Psoas muscle (tissue), 8 donors: ENCODE data around the gene ZBTB7C. TPM values are rescaled to one million over a fixed set of nuclear protein-coding genes. Genes with fewer than 3 reads are reported as not detected.

Experiments used
- ATAC-seq, 4 donors: fragments of 200-7000 bp; cut with Tn5 transposase; one replicate each; pipeline ENCODE4 v1.9.1; 2020; ENCODE audit warnings: moderate library complexity in 3 of 4, mild to moderate bottlenecking in 2 of 4
- DNase-seq, 2 donors: peaks; one replicate each; pipeline ENCODE4 v3.0.0-alpha.2; 2020
- H3K27ac ChIP-seq: fragments of 200-600 bp; one replicate; pipeline ENCODE4 v1.8.0; 2022
- H3K27me3 ChIP-seq, 3 donors: fragments of 200-600 bp in 1 of 3; one replicate each; pipeline versions ENCODE4 v1.6.1 to v1.8.0; 2013 to 2022; ENCODE audit warnings: low read length in 2 of 3, mild to moderate bottlenecking in 2 of 3, moderate library complexity in 1 of 3; ENCODE audit not compliant: insufficient read depth in 3 of 3
- H3K36me3 ChIP-seq, 2 donors: fragments of 200-600 bp in 1 of 2; one replicate each; pipeline versions ENCODE4 v1.6.1 to v1.8.0; 2013 to 2022; ENCODE audit warnings: low read depth in 1 of 2, mild to moderate bottlenecking in 1 of 2, moderate library complexity in 1 of 2; ENCODE audit not compliant: insufficient read depth in 1 of 2
- H3K4me1 ChIP-seq: fragments of 200-600 bp; one replicate; pipeline ENCODE4 v1.8.0; 2022
- H3K4me3 ChIP-seq: fragments of 200-600 bp; one replicate; pipeline ENCODE4 v1.8.0; 2022; ENCODE audit warnings: mild to moderate bottlenecking
- H3K9me3 ChIP-seq: fragments of 200-600 bp; one replicate; pipeline ENCODE4 v1.8.0; 2022
- CTCF ChIP-seq: fragments of 200-600 bp; IDR thresholded peaks from one replicate; pipeline ENCODE4 v1.8.0; 2022; ENCODE audit warnings: antibody characterized with exemption
- WGBS, 3 donors: extraction: QIAGEN DNeasy Blood & Tissue Kit; methylation state at CpG; one replicate each; pipeline versions ENCODE4 v1.1.6 to v1.1.7; 2013; 5-methylcytosine and 5-hydroxymethylcytosine counted together
- intact Hi-C, 2 donors: fragments of 100-400 bp; cut with DNase I; formaldehyde crosslinking; loops; one replicate each; pipeline versions ENCODE4 v1.11.0 to v1.14.2; 2022
- polyA plus RNA-seq, 3 donors: library from polyadenylated mRNA; stranded (reverse); fragments of 200-250 nt; gene quantifications; one replicate each; pipeline ENCODE4 v1.2.3, GENCODE V29; 2013
- total RNA-seq, 4 donors: library from RNA; stranded (reverse); fragmentation: NEBNext Ultra II Directional in 2 of 4; extraction: Animal tissue kit (Norgen Biotek cat#: 25700) in 2 of 4; gene quantifications; one replicate each; pipeline versions ENCODE4 v1.2.1 to v1.2.4, GENCODE V29; 2021 to 2023
- donor health status: healthy with polysubstance abuse.
- donor health status: DM: no; HTN: no; CAD: no; lungs with moderate emphysema.
- donor health status: Bipolar disorder and iron deficiency.
- donor health status: healthy.
- donor health status: DM: yes; HTN: yes; CAD: no.
- donor health status: DM: no; HTN: no; CAD: no.
- donor health status: DM: no; HTN: no; CAD: no.
- donor health status: DM: yes; HTN: yes; CAD: no.

Gene ZBTB7C
- total and polyA plus RNA-seq, 7 donors = 0.34 to 2.9 (median 0.78) TPM

GRCh38 chr18:48218285-48219022 lies 190.7 kb downstream of the ZBTB7C start:
- Histone ChIP-seq H3K4me3 (no peak overlapping the region), H3K9me3 (no peaks in the 10 kb centered on the region), H3K27ac (no peak overlapping the region), H3K4me1 (peaks cover 4% of the 10 kb centered on the region), H3K27me3 (no peaks in the 10 kb centered on the region), H3K36me3 (no peaks in the 10 kb centered on the region)
- no peak for ATAC-seq
- intact Hi-C loops = no loop called here
- no peak for TF ChIP-seq CTCF
- WGBS, 3 donors = 92 to 96% (median 95%) methylated on average over 7 of the region's 7 CpGs
- no peak for DNase-seq

- intact Hi-C loops = no loop called here
- H3K9me3 ChIP-seq = no peaks in the 10 kb centered on the region
- H3K4me3 ChIP-seq = no peak overlapping the region
- no peak for TF ChIP-seq CTCF
- 71 to 81% (median 80%) methylated on average over 15 of the region's 15 CpGs for WGBS, 3 donors
- ATAC-seq (no peak), DNase-seq (no peak)
- no peaks in the 10 kb centered on the region for H3K27me3 ChIP-seq
- H3K4me1 ChIP-seq = peaks cover 2% of the 10 kb centered on the region
- no peak overlapping the region for H3K27ac ChIP-seq
- no peaks in the 10 kb centered on the region for H3K36me3 ChIP-seq
Observed at GRCh38 chr18:48217258-48218250, 191.6 kb downstream of the ZBTB7C start.

GRCh38 chr18:48216639-48217257 lies 192.4 kb downstream of the ZBTB7C start:
- no peaks in the 10 kb centered on the region for H3K36me3 ChIP-seq
- no peak for ATAC-seq
- 80 to 88% (median 84%) methylated on average over 9 of the region's 9 CpGs for WGBS, 3 donors
- intact Hi-C loops = no loop called here
- H3K27me3 ChIP-seq = no peaks in the 10 kb centered on the region
- DNase-seq = no peak
- TF ChIP-seq CTCF = no peak
- H3K4me3 ChIP-seq = no peak overlapping the region
- H3K4me1 ChIP-seq = no peaks in the 10 kb centered on the region
- H3K27ac ChIP-seq = no peak overlapping the region
- no peaks in the 10 kb centered on the region for H3K9me3 ChIP-seq

GRCh38 chr18:48215876-48216638 lies 193.1 kb downstream of the ZBTB7C start:
- Histone ChIP-seq H3K27me3 (no peaks in the 10 kb centered on the region), H3K4me1 (no peaks in the 10 kb centered on the region), H3K36me3 (no peaks in the 10 kb centered on the region), H3K27ac (no peak overlapping the region), H3K9me3 (no peaks in the 10 kb centered on the region), H3K4me3 (no peak overlapping the region)
- DNase-seq = no peak
- intact Hi-C loops = no loop called here
- ATAC-seq = no peak
- no peak for TF ChIP-seq CTCF
- WGBS, 3 donors = 76 to 92% (median 80%) methylated on average over 9 of the region's 9 CpGs
